AG10803 (cell line): Measurements from ENCODE around the gene CYSTM1.

Experiments used
- DNase-seq: peaks from one replicate; pipeline ENCODE4 v3.0.0; 2010; ENCODE audit warnings: low read depth
- H3K4me3 ChIP-seq: 2 replicates; pipeline ENCODE4 v1.5.1; 2011; ENCODE audit warnings: mild to moderate bottlenecking, low read length, control low read depth
- CTCF ChIP-seq: conservative IDR thresholded peaks from 2 replicates; pipeline ENCODE4 v1.5.1; 2011; ENCODE audit warnings: mild to moderate bottlenecking, low read length, control low read depth, inconsistent platforms

The CYSTM1 gene

DNA sequence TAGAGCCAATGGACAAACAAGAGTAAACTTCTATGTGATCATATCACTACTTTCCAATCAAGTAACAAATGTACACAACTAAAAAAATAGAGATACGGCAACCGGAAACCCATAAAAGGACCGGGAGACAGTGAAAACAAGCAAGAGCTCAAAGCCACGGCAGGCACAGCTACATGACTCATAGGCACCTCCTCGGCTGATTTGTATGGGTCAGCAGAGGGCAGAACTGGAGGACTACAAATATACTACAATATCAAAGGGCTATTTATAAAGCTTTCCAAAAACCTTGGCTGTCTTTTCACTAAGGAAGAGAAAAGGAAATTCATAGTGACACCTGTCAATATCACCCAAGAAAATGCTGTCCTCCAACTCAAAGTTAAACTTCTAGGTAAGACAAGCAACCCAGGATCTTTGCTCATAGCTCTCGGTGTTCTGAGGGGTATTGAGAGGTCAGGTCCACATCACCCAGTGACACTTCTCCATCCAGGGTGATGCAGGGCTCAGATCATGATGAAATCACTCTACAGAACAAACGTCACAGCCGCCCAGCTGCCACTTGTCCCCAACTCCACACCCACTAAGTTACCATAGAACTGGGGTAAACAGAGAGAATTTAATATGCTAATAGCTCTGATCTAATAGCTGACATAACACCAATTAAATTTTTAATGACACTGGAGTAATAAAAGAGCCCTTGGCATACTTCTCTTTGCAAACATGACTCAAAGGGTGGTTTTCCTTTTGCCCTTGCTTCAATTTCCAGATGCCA is 86.6 kb downstream of the CYSTM1 start:
- H3K4me3 ChIP-seq = no peak overlapping the region
- peak; percentile 85 for DNase-seq
- TF ChIP-seq CTCF = peak; percentile 32

GRCh38 chr5:140262221-140262620 is 87.2 kb downstream of the CYSTM1 start:
- no peak for TF ChIP-seq CTCF
- no peak overlapping the region for H3K4me3 ChIP-seq
- DNase-seq = no peak

GRCh38 chr5:140262839-140263238 is 87.9 kb downstream of the CYSTM1 start:
- no peak overlapping the region for H3K4me3 ChIP-seq
- DNase-seq = no peak
- TF ChIP-seq CTCF = no peak

DNA sequence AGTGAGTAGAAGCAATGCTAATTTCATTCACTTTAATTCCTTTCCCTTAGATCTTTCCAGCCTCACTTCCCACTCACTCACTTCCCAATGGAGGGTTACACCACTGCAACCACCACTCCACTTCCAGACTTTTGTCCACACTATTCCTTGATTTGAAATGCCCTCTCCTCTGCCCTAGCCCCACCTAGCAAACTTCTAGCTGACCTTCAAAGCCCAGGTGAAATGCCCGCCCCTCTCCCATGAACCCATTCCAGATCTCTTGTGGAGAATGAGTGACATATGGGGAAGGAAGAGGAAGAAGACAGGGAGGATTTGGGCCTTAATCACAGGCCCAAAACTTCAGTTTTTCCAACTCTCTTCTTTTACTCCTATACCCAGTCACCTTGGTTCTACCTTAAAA is 90.9 kb downstream of the CYSTM1 start:
- H3K4me3 ChIP-seq = no peak overlapping the region
- no peak for DNase-seq
- no peak for TF ChIP-seq CTCF

GRCh38 chr5:140266471-140267200 is 91.6 kb downstream of the CYSTM1 start:
- no peak for DNase-seq
- no peak for TF ChIP-seq CTCF
- H3K4me3 ChIP-seq = no peak overlapping the region

GRCh38 chr5:140267201-140267540 is 92.2 kb downstream of the CYSTM1 start:
- TF ChIP-seq CTCF = no peak
- no peak for DNase-seq
- no peak overlapping the region for H3K4me3 ChIP-seq

- TF ChIP-seq CTCF = no peak
- DNase-seq = no peak
- H3K4me3 ChIP-seq = no peak overlapping the region
These were observed 92.6 kb downstream of the CYSTM1 start for GRCh38 chr5:140267559-140268018.
